Measurements from ENCODE around the gene AFF2. TPM values are rescaled to one million over a fixed set of nuclear protein-coding genes. Genes with fewer than 3 reads are reported as not detected.

AFF2 gene
- polyA plus RNA-seq, 1 experiment, result not detected

DNA sequence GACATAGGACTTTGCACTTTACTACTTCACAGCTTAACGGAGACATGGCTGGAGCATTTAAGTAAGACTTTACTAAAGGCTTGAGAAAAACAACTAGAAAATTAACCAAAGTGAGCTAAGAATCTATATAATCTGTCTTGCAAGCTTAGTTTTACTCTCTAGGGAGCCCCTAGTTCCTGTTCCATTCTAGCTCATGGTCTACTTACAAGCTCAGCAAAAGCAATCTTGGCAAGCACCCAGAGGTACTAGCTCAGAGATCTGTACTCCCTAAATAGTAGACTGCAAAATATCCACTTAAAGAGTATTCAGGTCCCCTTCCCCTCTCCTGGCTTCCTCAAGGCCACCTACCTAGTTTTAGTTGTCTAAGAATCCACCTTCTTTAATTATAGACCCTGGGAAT is 535.7 kb downstream of the AFF2 start:
- H3K36me3 ChIP-seq (ENCODE audit: control insufficient read depth, insufficient read depth, low read length), result no peaks in the 10 kb centered on the region
- POLR2A ChIA-PET, result no interaction called here
- H3K27me3 ChIP-seq (ENCODE audit: control insufficient read depth, insufficient read depth, low read length), result no peaks in the 10 kb centered on the region
- no peak overlapping the region for H3K4me3 ChIP-seq (ENCODE audit: low read depth, low read length)
- TF ChIP-seq, protein P1, sequence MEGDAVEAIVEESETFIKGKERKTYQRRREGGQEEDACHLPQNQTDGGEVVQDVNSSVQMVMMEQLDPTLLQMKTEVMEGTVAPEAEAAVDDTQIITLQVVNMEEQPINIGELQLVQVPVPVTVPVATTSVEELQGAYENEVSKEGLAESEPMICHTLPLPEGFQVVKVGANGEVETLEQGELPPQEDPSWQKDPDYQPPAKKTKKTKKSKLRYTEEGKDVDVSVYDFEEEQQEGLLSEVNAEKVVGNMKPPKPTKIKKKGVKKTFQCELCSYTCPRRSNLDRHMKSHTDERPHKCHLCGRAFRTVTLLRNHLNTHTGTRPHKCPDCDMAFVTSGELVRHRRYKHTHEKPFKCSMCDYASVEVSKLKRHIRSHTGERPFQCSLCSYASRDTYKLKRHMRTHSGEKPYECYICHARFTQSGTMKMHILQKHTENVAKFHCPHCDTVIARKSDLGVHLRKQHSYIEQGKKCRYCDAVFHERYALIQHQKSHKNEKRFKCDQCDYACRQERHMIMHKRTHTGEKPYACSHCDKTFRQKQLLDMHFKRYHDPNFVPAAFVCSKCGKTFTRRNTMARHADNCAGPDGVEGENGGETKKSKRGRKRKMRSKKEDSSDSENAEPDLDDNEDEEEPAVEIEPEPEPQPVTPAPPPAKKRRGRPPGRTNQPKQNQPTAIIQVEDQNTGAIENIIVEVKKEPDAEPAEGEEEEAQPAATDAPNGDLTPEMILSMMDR (IDR thresholded peaks at IDR 0.05; ENCODE audit: insufficient read depth, low read depth, low read length), result no peak
- CTCF ChIA-PET, result no interaction called here
- no peak for DNase-seq (ENCODE audit: low read depth)

- H3K27me3 ChIP-seq (ENCODE audit: control insufficient read depth, insufficient read depth, low read length), result no peaks in the 10 kb centered on the region
- no peak for DNase-seq (ENCODE audit: low read depth)
- POLR2A ChIA-PET, result no interaction called here
- H3K4me3 ChIP-seq (ENCODE audit: low read depth, low read length), result no peak overlapping the region
- CTCF ChIA-PET, result no interaction called here
- H3K36me3 ChIP-seq (ENCODE audit: control insufficient read depth, insufficient read depth, low read length), result no peaks in the 10 kb centered on the region
- TF ChIP-seq, protein P1 (IDR thresholded peaks at IDR 0.05; ENCODE audit: insufficient read depth, low read depth, low read length), result no peak
Observed at GRCh38 chrX:149037281-149037870, 537.0 kb downstream of the AFF2 start.

DNA sequence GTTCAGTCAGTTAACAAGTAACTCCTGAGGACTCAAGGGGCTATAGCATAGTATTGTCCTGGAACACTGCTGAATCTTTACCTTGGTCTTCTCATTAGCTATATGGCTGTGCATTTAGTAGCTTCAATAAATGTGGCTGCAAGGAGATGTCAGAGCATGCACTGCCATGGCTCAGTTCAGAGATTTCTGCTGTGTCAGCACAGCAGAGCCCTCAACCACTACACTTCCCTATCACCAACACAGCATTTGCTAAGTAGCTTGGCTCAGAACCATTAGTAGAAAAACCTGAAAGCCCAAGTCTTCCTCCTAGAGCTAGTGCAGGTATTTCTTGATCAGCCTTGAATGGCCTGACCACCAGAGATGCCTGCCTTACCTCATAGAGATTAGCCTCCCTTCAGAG is 538.6 kb downstream of the AFF2 start:
- no peaks in the 10 kb centered on the region for H3K36me3 ChIP-seq (ENCODE audit: control insufficient read depth, insufficient read depth, low read length)
- DNase-seq (ENCODE audit: low read depth), result no peak
- no peak overlapping the region for H3K4me3 ChIP-seq (ENCODE audit: low read depth, low read length)
- TF ChIP-seq, protein P1 (IDR thresholded peaks at IDR 0.05; ENCODE audit: insufficient read depth, low read depth, low read length), result no peak
- ChIA-PET CTCF (no interaction called here), POLR2A (no interaction called here)
- H3K27me3 ChIP-seq (ENCODE audit: control insufficient read depth, insufficient read depth, low read length), result no peaks in the 10 kb centered on the region

GRCh38 chrX:149040873-149041535 is 540.6 kb downstream of the AFF2 start:
- H3K36me3 ChIP-seq (ENCODE audit: control insufficient read depth, insufficient read depth, low read length), result no peaks in the 10 kb centered on the region
- ChIA-PET POLR2A (no interaction called here), CTCF (interaction anchor here (0.7 kb wide), 1 partner anchor 273 kb away, joined by 3 read pairs; no protein-coding TSS in a partner anchor)
- TF ChIP-seq, protein P1 (IDR thresholded peaks at IDR 0.05; ENCODE audit: insufficient read depth, low read depth, low read length), result no peak
- H3K4me3 ChIP-seq (ENCODE audit: low read depth, low read length), result no peak overlapping the region
- DNase-seq (ENCODE audit: low read depth), result no peak
- no peaks in the 10 kb centered on the region for H3K27me3 ChIP-seq (ENCODE audit: control insufficient read depth, insufficient read depth, low read length)

GRCh38 chrX:149043401-149043800 is 543.0 kb downstream of the AFF2 start:
- Histone ChIP-seq H3K36me3 (ENCODE audit: control insufficient read depth, insufficient read depth, low read length) (no peaks in the 10 kb centered on the region), H3K27me3 (ENCODE audit: control insufficient read depth, insufficient read depth, low read length) (no peaks in the 10 kb centered on the region), H3K4me3 (ENCODE audit: low read depth, low read length) (no peak overlapping the region)
- DNase-seq (ENCODE audit: low read depth), result no peak
- TF ChIP-seq, protein P1 (IDR thresholded peaks at IDR 0.05; ENCODE audit: insufficient read depth, low read depth, low read length), result no peak
- CTCF ChIA-PET, result no interaction called here
- POLR2A ChIA-PET, result no interaction called here
